Osteoblast (primary cell): ENCODE results near the gene PFN1. TPM values are rescaled to one million over a fixed set of nuclear protein-coding genes. Genes with fewer than 3 reads are reported as not detected.
"Not testable (repeated sequence)": the region's sequence is repeated elsewhere in the genome, so short reads cannot be mapped to it uniquely, and the experiment has no call there.

Experiments
- DNase-seq: peaks from one replicate; pipeline ENCODE4 v3.0.0; 2011; ENCODE audit warnings: low spot score, mixed read lengths; ENCODE audit not compliant: insufficient read length; ENCODE audit errors: missing footprints
- H2AFZ ChIP-seq: 2 replicates; pipeline ENCODE4 v1.6.0; 2011; ENCODE audit warnings: mild to moderate bottlenecking, low read length
- H3K27ac ChIP-seq: 2 replicates; pipeline ENCODE4 v1.5.1; 2011; ENCODE audit warnings: mild to moderate bottlenecking, low read depth, low read length, moderate library complexity
- H3K27me3 ChIP-seq: 2 replicates; pipeline ENCODE4 v1.6.0; 2012; ENCODE audit warnings: mild to moderate bottlenecking, control low read depth, inconsistent platforms, low read length, moderate library complexity; ENCODE audit not compliant: insufficient read depth
- H3K36me3 ChIP-seq: 2 replicates; pipeline ENCODE4 v1.5.1; 2011; ENCODE audit warnings: mild to moderate bottlenecking, low read length, control low read depth, moderate library complexity; ENCODE audit not compliant: insufficient read depth
- H3K4me1 ChIP-seq: 2 replicates; pipeline ENCODE4 v1.5.1; 2011; ENCODE audit warnings: mild to moderate bottlenecking, low read length, control low read depth, moderate library complexity; ENCODE audit not compliant: insufficient read depth
- H3K4me2 ChIP-seq: 2 replicates; pipeline ENCODE4 v1.6.0; 2011; ENCODE audit warnings: mild to moderate bottlenecking, low read length; ENCODE audit not compliant: insufficient read depth
- H3K4me3 ChIP-seq: fragments of 200-600 bp; sonication (generic); 3 replicates; pipeline ENCODE4 v1.5.1; 2012; ENCODE audit warnings: mild to moderate bottlenecking, low read length, inconsistent platforms; ENCODE audit not compliant: insufficient read depth
- H3K79me2 ChIP-seq: 2 replicates; pipeline ENCODE4 v1.6.0; 2012; ENCODE audit warnings: mild to moderate bottlenecking, low read length, control low read depth, inconsistent platforms; ENCODE audit not compliant: insufficient read depth
- H3K9me3 ChIP-seq: 2 replicates; pipeline ENCODE4 v1.5.1; 2011; ENCODE audit warnings: low read depth, low read length, control low read depth
- H4K20me1 ChIP-seq: 2 replicates; pipeline ENCODE4 v1.6.0; 2012; ENCODE audit warnings: mild to moderate bottlenecking, low read length, control low read depth; ENCODE audit not compliant: insufficient read depth
- total RNA-seq: library from RNA; depleted of rRNA; stranded (reverse); fragments of >200 nt; gene quantifications from 2 replicates; pipeline ENCODE4 v1.2.3, GENCODE V29; 2012
- TF ChIP-seq, protein P1 (sequence below): IDR thresholded peaks from 2 replicates; pipeline ENCODE4 v1.5.1; 2011; ENCODE audit warnings: mild to moderate bottlenecking, low read depth, low read length, moderate library complexity; ENCODE audit errors: extremely low read depth

PFN1 gene
- total RNA-seq, 1 donor, result 425 TPM

DNA sequence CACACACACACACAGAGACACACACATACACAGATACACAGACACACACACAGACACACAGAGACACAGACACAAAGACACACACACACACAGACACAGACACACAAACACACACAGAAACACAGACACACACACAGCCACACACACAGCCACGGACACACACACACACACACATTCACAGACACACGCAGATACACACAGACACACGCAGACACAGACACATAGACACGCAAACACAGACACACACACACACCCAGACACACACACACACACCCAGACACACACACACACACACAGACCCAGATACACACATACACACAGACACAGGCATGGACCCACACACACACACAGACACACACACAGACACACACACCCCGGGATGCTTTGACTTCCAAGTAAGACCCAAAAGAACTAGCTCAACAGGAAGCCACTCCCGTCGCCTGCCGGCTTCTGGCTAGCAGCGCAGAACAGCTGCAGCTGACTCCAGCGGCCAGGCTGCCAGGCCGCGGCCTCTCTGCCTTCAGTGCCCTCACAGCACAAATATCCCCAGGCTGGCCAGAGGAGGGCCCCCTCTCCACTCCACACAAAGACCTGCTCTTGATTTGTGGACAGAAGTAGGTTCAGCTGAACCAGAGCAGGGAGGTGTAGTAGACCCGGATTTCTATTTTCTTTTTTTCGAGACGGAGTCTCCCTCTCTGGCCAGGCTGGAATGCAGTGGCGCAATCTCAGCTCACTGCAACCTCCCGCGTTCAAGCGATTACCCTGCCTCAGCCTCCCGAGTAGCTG, 39.4 kb downstream of the PFN1 start:
- DNase-seq, result peak; percentile 96
- H3K4me1 ChIP-seq, result peaks cover 5% of the 10 kb centered on the region
- no peak overlapping the region for H3K4me3 ChIP-seq
- TF ChIP-seq, protein P1, sequence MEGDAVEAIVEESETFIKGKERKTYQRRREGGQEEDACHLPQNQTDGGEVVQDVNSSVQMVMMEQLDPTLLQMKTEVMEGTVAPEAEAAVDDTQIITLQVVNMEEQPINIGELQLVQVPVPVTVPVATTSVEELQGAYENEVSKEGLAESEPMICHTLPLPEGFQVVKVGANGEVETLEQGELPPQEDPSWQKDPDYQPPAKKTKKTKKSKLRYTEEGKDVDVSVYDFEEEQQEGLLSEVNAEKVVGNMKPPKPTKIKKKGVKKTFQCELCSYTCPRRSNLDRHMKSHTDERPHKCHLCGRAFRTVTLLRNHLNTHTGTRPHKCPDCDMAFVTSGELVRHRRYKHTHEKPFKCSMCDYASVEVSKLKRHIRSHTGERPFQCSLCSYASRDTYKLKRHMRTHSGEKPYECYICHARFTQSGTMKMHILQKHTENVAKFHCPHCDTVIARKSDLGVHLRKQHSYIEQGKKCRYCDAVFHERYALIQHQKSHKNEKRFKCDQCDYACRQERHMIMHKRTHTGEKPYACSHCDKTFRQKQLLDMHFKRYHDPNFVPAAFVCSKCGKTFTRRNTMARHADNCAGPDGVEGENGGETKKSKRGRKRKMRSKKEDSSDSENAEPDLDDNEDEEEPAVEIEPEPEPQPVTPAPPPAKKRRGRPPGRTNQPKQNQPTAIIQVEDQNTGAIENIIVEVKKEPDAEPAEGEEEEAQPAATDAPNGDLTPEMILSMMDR, result peak; percentile 79
- H3K9me3 ChIP-seq, result no peaks in the 10 kb centered on the region
- peak overlapping the region; percentile 41 for H3K27ac ChIP-seq
- peaks cover 4% of the 10 kb centered on the region for H4K20me1 ChIP-seq
- peak overlapping the region; percentile 88 for H2AFZ ChIP-seq
- peaks cover 8% of the 10 kb centered on the region for H3K27me3 ChIP-seq
- H3K36me3 ChIP-seq, result no peaks in the 10 kb centered on the region
- H3K4me2 ChIP-seq, result peak overlapping the region; percentile 70
- H3K79me2 ChIP-seq, result no peaks in the 10 kb centered on the region

DNA sequence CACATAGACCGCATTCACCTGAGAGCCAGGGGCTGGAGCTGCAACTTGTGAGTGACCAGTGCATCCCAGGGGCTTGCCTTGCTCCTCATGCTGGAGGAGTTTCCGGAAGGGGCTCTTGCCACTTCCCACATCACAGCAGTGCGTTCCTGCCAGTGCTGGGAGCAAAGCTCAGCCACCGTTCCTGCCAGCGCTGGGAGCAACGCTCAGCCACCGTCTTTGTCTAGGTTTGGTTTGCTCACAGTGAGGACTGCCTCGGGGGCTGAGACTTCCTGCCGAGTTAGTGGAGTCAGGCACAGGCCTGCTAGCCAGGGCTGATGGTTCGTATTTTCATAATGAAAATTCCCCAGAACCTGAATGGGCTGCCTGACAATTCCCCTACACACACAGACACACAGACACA, 40.0 kb downstream of the PFN1 start:
- Histone ChIP-seq H3K4me2 (peak overlapping the region; percentile 70), H3K27me3 (peaks cover 8% of the 10 kb centered on the region), H3K79me2 (no peaks in the 10 kb centered on the region), H3K9me3 (no peaks in the 10 kb centered on the region), H3K4me3 (no peak overlapping the region), H3K4me1 (peaks cover 10% of the 10 kb centered on the region), H2AFZ (peak overlapping the region; percentile 88), H3K36me3 (no peaks in the 10 kb centered on the region), H3K27ac (peak overlapping the region; percentile 41), H4K20me1 (peaks cover 5% of the 10 kb centered on the region)
- peak; percentile 34 for DNase-seq
- TF ChIP-seq, protein P1, result no peak

DNA sequence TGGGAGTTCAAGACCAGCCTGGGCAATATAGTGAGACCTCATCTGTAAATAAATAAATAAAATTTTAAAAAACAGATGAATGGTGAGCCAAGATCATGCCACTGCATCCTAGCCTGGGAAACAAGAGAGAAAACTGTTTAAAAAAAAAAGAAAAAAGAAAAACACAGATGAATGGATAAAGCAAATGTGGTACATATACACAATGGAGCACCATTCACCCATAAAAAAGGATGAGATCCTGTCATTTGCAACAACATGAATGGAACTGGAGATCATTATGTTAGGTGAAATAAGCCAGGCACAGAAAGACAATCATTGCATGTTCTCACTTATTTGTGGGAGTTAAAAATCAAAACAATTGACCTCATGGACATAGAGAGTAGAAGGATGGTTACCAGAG, 41.7 kb downstream of the PFN1 start:
- not testable (repeated sequence) for H3K27me3 ChIP-seq, H4K20me1 ChIP-seq, H3K9me3 ChIP-seq, H3K27ac ChIP-seq, H2AFZ ChIP-seq, DNase-seq, H3K4me3 ChIP-seq, H3K4me2 ChIP-seq, H3K36me3 ChIP-seq, H3K79me2 ChIP-seq
- peaks cover 12% of the 10 kb centered on the region for H3K4me1 ChIP-seq

DNA sequence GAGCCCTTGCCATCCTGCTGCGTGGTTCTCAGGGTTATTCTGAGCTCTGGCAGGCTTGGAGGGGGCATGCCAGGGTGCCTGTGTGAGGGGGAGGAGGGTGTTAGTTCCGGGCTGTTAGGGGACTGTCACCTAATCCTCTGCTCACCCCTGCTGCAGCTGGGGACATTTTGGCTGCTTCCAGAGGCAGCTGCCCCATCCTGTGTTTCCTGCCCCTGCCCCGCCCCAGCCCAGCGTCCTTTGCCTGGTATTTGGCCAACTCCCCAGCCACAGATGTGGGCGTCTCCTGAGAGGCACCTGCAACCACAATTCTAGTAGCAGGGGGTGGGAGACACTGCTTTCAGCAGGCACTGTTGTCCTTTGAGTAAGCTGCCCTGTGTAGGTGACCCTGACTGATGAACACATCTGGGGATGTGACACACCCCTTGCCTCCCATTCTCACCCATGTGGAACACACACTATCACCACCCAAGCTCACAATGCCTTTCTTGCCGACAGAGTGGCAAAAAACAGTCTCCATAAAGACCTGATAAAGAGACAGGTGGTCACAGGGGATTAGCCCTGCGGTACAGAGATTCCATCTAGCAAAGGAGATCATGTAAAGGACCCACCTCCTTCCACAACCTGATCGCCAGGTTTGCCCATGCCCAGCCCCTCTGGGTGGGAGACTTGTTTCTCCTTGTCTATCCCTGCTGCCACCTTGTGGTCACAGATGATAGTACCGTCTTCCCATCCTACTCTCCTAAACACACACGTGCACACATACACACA, 45.1 kb downstream of the PFN1 start, which contains the start of gene CHRNE:
Gene CHRNE, minus strand, starts transcription at position 48 of the 768 bp plus-strand sequence. Its CDS starts 35 bp downstream, at position 13.
- DNase-seq, result peak; percentile 85
- H3K4me1 ChIP-seq, result peaks cover 17% of the 10 kb centered on the region
- peak within 1 kb of the TSS; percentile 49 for H3K4me2 ChIP-seq
- H4K20me1 ChIP-seq, result peaks cover 7% of the 10 kb centered on the region
- H3K9me3 ChIP-seq, result no peaks in the 10 kb centered on the region
- no peaks in the 10 kb centered on the region for H3K36me3 ChIP-seq
- H2AFZ ChIP-seq, result no peak within 1 kb of the TSS
- peak within 1 kb of the TSS; percentile 42 for H3K4me3 ChIP-seq
- no peaks in the 10 kb centered on the region for H3K79me2 ChIP-seq
- peaks cover 8% of the 10 kb centered on the region for H3K27me3 ChIP-seq
- TF ChIP-seq, protein P1, result peak; percentile 80
- peak within 1 kb of the TSS; percentile 23 for H3K27ac ChIP-seq
